Measurements from ENCODE around the gene ZDHHC16.

ZDHHC16 gene

DNA sequence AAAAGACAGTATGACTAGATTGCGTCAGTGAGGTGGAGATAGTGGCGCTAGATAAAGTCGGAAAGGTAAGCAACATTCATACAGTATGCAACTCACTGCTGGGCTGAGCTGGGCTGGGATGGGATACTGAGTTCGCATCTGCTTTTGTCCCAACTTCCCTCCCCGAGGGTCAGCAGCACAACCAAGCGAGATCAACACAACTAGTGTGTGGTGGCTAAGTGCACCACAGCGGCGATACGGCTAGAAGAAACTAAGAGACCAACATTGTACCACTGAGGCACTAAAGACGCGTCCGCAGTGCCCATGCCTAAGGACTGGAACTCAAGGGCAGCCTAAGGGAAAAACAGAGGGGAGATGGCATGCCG is 636 bp upstream of the ZDHHC16 start:
- Mint-ChIP-seq H3K9me3 (no peaks in the 10 kb centered on the region), H3K27ac (peak overlapping the region; percentile 31 to 86 (median 75)), H3K4me1 (peaks cover 27% of the 10 kb centered on the region), H3K36me3 (ENCODE audit: low read depth) (peaks cover 24% of the 10 kb centered on the region), H3K4me3 (peak overlapping the region; percentile 96 to 99 (median 98)), H3K27me3 (ENCODE audit: low read depth) (no peaks in the 10 kb centered on the region)
- TF ChIP-seq, protein P1, sequence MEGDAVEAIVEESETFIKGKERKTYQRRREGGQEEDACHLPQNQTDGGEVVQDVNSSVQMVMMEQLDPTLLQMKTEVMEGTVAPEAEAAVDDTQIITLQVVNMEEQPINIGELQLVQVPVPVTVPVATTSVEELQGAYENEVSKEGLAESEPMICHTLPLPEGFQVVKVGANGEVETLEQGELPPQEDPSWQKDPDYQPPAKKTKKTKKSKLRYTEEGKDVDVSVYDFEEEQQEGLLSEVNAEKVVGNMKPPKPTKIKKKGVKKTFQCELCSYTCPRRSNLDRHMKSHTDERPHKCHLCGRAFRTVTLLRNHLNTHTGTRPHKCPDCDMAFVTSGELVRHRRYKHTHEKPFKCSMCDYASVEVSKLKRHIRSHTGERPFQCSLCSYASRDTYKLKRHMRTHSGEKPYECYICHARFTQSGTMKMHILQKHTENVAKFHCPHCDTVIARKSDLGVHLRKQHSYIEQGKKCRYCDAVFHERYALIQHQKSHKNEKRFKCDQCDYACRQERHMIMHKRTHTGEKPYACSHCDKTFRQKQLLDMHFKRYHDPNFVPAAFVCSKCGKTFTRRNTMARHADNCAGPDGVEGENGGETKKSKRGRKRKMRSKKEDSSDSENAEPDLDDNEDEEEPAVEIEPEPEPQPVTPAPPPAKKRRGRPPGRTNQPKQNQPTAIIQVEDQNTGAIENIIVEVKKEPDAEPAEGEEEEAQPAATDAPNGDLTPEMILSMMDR (IDR thresholded peaks at IDR 0.05; ENCODE audit: unreplicated experiment in 3 of 3): no peak

DNA sequence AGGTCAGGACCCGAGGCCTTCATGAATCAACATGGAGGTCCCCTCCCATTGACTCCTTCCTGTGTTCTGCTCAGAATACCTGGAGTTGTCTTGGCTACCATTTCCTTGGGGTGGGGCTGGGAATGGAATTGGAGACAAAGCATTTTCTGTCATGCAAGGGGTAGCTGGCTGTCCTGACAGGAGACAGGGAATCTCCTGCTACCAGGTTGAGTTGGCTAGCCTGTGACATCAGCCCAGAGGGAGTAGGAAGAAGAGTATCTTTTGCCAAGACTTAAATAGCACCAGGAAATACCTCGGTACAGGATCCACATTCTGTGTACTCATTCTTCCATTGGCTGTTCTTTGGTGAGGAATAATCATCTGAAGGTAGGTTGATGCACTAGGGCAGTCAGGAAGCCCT is 4.9 kb downstream of the ZDHHC16 start:
- Mint-ChIP-seq H3K27ac (no peak overlapping the region), H3K36me3 (ENCODE audit: low read depth) (peaks cover 52% of the 10 kb centered on the region), H3K4me1 (peaks cover 22% of the 10 kb centered on the region), H3K27me3 (ENCODE audit: low read depth) (no peaks in the 10 kb centered on the region), H3K4me3 (no peak overlapping the region), H3K9me3 (no peaks in the 10 kb centered on the region)
- TF ChIP-seq, protein P1 (IDR thresholded peaks at IDR 0.05; ENCODE audit: unreplicated experiment in 3 of 3): no peak

GRCh38 chr10:97451605-97452004 is 5.6 kb downstream of the ZDHHC16 start:
- H3K27me3 Mint-ChIP-seq (ENCODE audit: low read depth): no peaks in the 10 kb centered on the region
- H3K4me1 Mint-ChIP-seq: peaks cover 20% of the 10 kb centered on the region
- H3K36me3 Mint-ChIP-seq (ENCODE audit: low read depth): peaks cover 57% of the 10 kb centered on the region
- H3K9me3 Mint-ChIP-seq: no peaks in the 10 kb centered on the region
- H3K27ac Mint-ChIP-seq: no peak overlapping the region
- TF ChIP-seq, protein P1 (IDR thresholded peaks at IDR 0.05; ENCODE audit: unreplicated experiment in 3 of 3): no peak
- H3K4me3 Mint-ChIP-seq: no peak overlapping the region

DNA sequence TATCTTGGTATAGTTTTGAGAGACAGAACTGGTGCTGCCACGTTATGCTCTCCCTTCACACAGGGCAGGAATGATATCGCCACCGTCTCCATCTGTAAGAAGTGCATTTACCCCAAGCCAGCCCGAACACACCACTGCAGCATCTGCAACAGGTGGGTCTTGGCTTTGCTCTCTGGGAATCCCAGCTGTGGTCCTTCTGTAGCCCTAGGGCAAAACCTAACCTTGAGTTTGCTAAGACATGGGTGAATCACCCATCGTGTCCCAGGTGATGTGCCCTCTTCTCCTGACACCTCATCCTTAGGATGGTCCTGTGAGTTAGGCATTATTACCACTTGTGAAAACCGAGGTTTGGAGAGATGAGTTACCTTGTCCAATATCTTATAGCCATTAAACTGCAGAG is 6.4 kb downstream of the ZDHHC16 start:
- Mint-ChIP-seq H3K4me3 (no peak overlapping the region), H3K9me3 (no peaks in the 10 kb centered on the region), H3K27me3 (ENCODE audit: low read depth) (no peaks in the 10 kb centered on the region), H3K27ac (no peak overlapping the region), H3K4me1 (peaks cover 15% of the 10 kb centered on the region), H3K36me3 (ENCODE audit: low read depth) (peaks cover 65% of the 10 kb centered on the region)
- TF ChIP-seq, protein P1 (IDR thresholded peaks at IDR 0.05; ENCODE audit: unreplicated experiment in 3 of 3): no peak

DNA sequence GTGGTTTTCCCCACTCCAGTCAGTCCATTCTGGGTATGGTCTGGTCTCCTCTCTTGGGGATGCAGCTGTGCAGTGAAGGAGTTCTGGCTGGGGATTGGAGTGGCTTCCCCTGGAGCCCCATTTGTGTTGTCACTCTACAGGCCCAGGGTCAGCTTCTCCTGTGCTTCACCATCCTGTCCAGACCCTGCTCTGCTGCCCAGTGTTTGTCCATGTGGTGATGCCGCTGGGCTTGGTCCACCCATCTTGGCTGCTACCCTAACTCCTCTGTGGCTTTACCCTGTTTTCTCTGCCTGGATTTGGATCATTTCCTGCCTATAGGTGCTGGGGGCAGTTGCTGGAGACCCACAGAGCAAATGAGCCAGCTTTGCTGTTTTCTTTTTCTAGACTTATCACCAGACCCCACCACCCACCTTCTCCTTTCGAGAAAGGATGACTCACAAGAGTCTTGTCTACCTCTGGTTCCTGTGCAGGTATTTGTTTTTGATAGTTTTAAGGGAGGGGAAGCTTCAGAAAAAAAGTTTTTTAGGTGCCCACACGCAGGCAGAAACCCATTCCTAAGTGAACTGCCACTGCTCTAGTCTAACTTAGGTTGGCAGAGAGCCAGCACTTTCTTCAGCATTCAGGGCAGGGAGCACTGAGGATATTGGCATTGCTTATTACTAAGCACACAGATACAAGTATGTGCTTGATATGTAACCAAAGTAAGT is 8.5 kb downstream of the ZDHHC16 start:
- Mint-ChIP-seq H3K9me3 (no peaks in the 10 kb centered on the region), H3K4me1 (peaks cover 7% of the 10 kb centered on the region), H3K27me3 (ENCODE audit: low read depth) (no peaks in the 10 kb centered on the region), H3K27ac (no peak overlapping the region), H3K4me3 (no peak overlapping the region), H3K36me3 (ENCODE audit: low read depth) (peaks cover 72% of the 10 kb centered on the region)
- TF ChIP-seq, protein P1 (IDR thresholded peaks at IDR 0.05; ENCODE audit: unreplicated experiment in 3 of 3): no peak

DNA sequence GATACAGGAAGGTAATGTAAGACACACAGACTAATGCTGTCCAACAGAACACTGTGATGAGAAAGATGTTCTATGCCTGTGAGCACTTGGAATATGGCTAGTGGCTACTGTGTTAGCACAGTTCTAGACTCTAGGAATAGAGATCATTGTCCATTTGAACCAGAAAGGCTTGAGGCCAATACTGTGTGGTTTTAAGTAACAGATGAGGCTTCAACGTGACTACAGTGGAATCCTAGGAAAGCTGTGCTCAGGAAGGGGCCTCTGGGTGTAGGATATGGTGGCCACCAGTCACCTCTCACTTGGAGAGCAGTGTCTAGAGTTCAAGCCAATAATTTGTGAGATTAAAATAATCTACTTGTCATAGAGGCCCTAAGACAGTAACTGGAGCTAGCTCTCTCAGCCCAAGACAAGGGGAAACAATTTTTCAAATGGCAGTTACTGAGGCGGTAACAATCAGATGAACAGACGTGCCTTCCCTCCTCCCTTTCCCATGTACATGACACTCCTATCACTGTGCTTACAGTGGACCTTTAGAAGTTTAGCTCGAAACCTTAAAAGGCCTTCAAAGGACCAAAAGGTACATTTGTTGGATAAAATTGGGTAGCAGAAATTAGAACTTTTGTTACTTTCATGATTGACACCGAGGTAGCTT is 10.2 kb downstream of the ZDHHC16 start:
- Mint-ChIP-seq H3K36me3 (ENCODE audit: low read depth) (peaks cover 77% of the 10 kb centered on the region), H3K9me3 (no peaks in the 10 kb centered on the region), H3K4me3 (no peak overlapping the region), H3K27me3 (ENCODE audit: low read depth) (no peaks in the 10 kb centered on the region), H3K27ac (no peak overlapping the region), H3K4me1 (no peaks in the 10 kb centered on the region)
- TF ChIP-seq, protein P1 (IDR thresholded peaks at IDR 0.05; ENCODE audit: unreplicated experiment in 3 of 3): no peak

All from nephron (organoid).